Right cardiac atrium (tissue), 5 donors: ENCODE data around the gene ALB. TPM values are rescaled to one million over a fixed set of nuclear protein-coding genes. Genes with fewer than 3 reads are reported as not detected.
"Not testable (repeated sequence)": the region's sequence is repeated elsewhere in the genome, so short reads cannot be mapped to it uniquely, and the experiment has no call there.

Source experiments
- ATAC-seq, 2 donors: fragments of 200-7000 bp; cut with Tn5 transposase; one replicate each; pipeline versions ENCODE4 v1.8.0 to v1.9.1; 2020; ENCODE audit warnings: moderate library complexity in 2 of 2, mild to moderate bottlenecking in 1 of 2
- DNase-seq, 3 donors: peaks; one replicate each; pipeline ENCODE4 v3.0.0-alpha.2; 2020
- H3K27ac ChIP-seq: one replicate; pipeline ENCODE4 v1.5.1; 2013; ENCODE audit warnings: mild to moderate bottlenecking, low read length, control low read depth, moderate library complexity
- H3K27me3 ChIP-seq: one replicate; pipeline ENCODE4 v1.6.1; 2013; ENCODE audit not compliant: control insufficient read depth, insufficient read depth
- H3K4me1 ChIP-seq: one replicate; pipeline ENCODE4 v1.6.1; 2013; ENCODE audit warnings: low read length; ENCODE audit not compliant: control insufficient read depth, insufficient read depth
- H3K4me3 ChIP-seq: one replicate; pipeline ENCODE4 v1.5.1; 2013; ENCODE audit warnings: low read length, control low read depth
- H3K9me3 ChIP-seq: one replicate; pipeline ENCODE4 v1.6.1; 2013; ENCODE audit warnings: low read length; ENCODE audit not compliant: control insufficient read depth
- WGBS: extraction: QIAGEN DNeasy Blood & Tissue Kit; methylation state at CpG from one replicate; pipeline ENCODE4 v1.1.7; 2013; 5-methylcytosine and 5-hydroxymethylcytosine counted together
- intact Hi-C, 4 donors: fragments of 100-400 bp; cut with DNase I; formaldehyde crosslinking; loops; one replicate each; pipeline versions ENCODE4 v1.11.0 to v1.14.0; 2022 to 2023
- polyA plus RNA-seq: library from polyadenylated mRNA; stranded (reverse); fragments of 200-250 nt; gene quantifications from one replicate; pipeline ENCODE4 v1.2.3, GENCODE V29; 2013
- total RNA-seq, 4 donors: library from RNA; stranded (reverse); fragmentation: NEBNext Ultra II Directional; extraction: Animal tissue kit (Norgen Biotek cat#: 25700); gene quantifications; one replicate each; pipeline ENCODE4 v1.2.1, GENCODE V29; 2021
- donor health status: healthy with polysubstance abuse.
- donor health status: DM: no; HTN: yes; CAD: no.
- donor health status: DM: no; HTN: no; CAD: no.
- donor health status: DM: no; HTN: yes; CAD: no; lungs with severe emphysema.
- donor health status: DM: yes; HTN: yes; CAD: no.

The ALB gene
- total and polyA plus RNA-seq, 5 donors: 0.81 to 9.6 TPM; not detected in 3

- WGBS: 93% methylated on average over 2 of the region's 2 CpGs
- H3K4me3 ChIP-seq, DNase-seq, H3K27ac ChIP-seq, H3K4me1 ChIP-seq, H3K9me3 ChIP-seq, ATAC-seq, H3K27me3 ChIP-seq, intact Hi-C loops: not testable (repeated sequence)
Observed at GRCh38 chr4:73389663-73390062, 14.4 kb upstream of the ALB start.

- H3K27ac ChIP-seq: no peak overlapping the region
- no peak for DNase-seq
- no peaks in the 10 kb centered on the region for H3K9me3 ChIP-seq
- no peak overlapping the region for H3K4me3 ChIP-seq
- H3K27me3 ChIP-seq: no peaks in the 10 kb centered on the region
- H3K4me1 ChIP-seq: no peaks in the 10 kb centered on the region
- ATAC-seq: no peak
- intact Hi-C loops: no loop called here
Observed at GRCh38 chr4:73391774-73392173, 12.3 kb upstream of the ALB start.

DNA sequence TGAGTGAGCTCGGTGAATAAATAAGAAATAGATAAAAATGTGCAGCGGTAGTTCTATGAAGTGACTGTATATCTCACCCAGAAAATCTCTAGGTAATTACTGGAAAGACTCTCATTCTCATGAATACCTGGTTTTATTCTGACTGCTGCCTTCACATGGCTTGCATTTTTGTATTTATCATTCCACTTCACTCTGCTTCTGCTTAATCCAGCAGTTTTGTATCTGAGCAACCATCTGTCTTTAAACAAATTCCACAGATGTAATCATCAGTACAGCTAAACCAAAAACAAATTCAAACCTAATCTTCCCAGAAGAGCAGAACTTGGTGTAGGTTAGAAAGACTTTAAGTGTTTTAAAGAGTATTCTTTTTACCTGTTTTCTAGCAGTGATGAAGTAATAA is 11.2 kb upstream of the ALB start:
- Histone ChIP-seq H3K27me3 (no peaks in the 10 kb centered on the region), H3K9me3 (no peaks in the 10 kb centered on the region), H3K4me3 (no peak overlapping the region), H3K4me1 (no peaks in the 10 kb centered on the region), H3K27ac (no peak overlapping the region)
- intact Hi-C loops: no loop called here
- WGBS: 83% methylated on average over 2 of the region's 2 CpGs
- ATAC-seq (no peak), DNase-seq (no peak)

DNA sequence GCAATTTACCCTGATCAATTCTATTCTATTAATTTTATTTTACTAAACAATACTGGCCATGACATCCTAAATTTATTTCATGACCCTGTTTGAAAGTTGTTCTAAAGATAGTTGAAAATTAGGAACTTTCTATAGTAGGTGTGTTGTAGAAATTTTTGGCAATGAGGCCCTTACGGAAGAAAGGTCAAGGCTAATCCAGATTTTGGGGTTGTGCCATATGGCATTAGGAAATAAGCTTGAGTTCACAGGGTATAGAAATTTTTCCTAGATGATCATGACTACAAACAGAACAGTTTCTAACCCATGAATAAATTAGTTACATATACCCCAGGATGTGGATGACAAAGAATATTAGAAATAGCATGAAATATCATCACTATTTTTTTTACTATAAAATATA is 7.8 kb upstream of the ALB start:
- no peak overlapping the region for H3K4me3 ChIP-seq
- H3K4me1 ChIP-seq: no peaks in the 10 kb centered on the region
- DNase-seq (no peak), ATAC-seq (no peak)
- intact Hi-C loops: no loop called here
- H3K9me3 ChIP-seq: no peaks in the 10 kb centered on the region
- no peak overlapping the region for H3K27ac ChIP-seq
- no peaks in the 10 kb centered on the region for H3K27me3 ChIP-seq
- WGBS: 89% methylated on average over 1 of the region's 1 CpG

GRCh38 chr4:73396993-73397972 is 6.8 kb upstream of the ALB start:
- 84% methylated on average over 5 of the region's 5 CpGs for WGBS
- ATAC-seq (no peak), DNase-seq (no peak)
- Histone ChIP-seq H3K27ac (no peak overlapping the region), H3K4me3 (no peak overlapping the region), H3K4me1 (no peaks in the 10 kb centered on the region), H3K9me3 (no peaks in the 10 kb centered on the region), H3K27me3 (no peaks in the 10 kb centered on the region)
- intact Hi-C loops: no loop called here

GRCh38 chr4:73401412-73401811 is 2.7 kb upstream of the ALB start:
- WGBS: 79% methylated on average over 2 of the region's 2 CpGs
- H3K27ac ChIP-seq: no peak overlapping the region
- intact Hi-C loops: no loop called here
- H3K4me3 ChIP-seq: no peak overlapping the region
- H3K4me1 ChIP-seq: no peaks in the 10 kb centered on the region
- no peaks in the 10 kb centered on the region for H3K9me3 ChIP-seq
- ATAC-seq (no peak), DNase-seq (no peak)
- H3K27me3 ChIP-seq: no peaks in the 10 kb centered on the region

DNA sequence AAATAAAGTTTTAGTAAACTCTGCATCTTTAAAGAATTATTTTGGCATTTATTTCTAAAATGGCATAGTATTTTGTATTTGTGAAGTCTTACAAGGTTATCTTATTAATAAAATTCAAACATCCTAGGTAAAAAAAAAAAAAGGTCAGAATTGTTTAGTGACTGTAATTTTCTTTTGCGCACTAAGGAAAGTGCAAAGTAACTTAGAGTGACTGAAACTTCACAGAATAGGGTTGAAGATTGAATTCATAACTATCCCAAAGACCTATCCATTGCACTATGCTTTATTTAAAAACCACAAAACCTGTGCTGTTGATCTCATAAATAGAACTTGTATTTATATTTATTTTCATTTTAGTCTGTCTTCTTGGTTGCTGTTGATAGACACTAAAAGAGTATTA is 370 bp downstream of the ALB start:
- intact Hi-C loops: no loop called here

GRCh38 chr4:73405138-73405537 is 1.1 kb downstream of the ALB start:
- Histone ChIP-seq H3K4me1 (no peaks in the 10 kb centered on the region), H3K4me3 (no peak overlapping the region), H3K27me3 (no peaks in the 10 kb centered on the region), H3K27ac (no peak overlapping the region), H3K9me3 (no peaks in the 10 kb centered on the region)
- no peak for ATAC-seq
- 88% methylated on average over 2 of the region's 2 CpGs for WGBS
- DNase-seq: no peak
- intact Hi-C loops: no loop called here

More for the DNA sequence above, 370 bp downstream of the ALB start:
- Histone ChIP-seq H3K27me3 (no peaks in the 10 kb centered on the region), H3K4me1 (no peaks in the 10 kb centered on the region), H3K4me3 (no peak overlapping the region), H3K27ac (no peak overlapping the region), H3K9me3 (no peaks in the 10 kb centered on the region)
- DNase-seq (no peak), ATAC-seq (no peak)
- 95% methylated on average over 1 of the region's 1 CpG for WGBS

GRCh38 chr4:73406548-73406875 is 2.4 kb downstream of the ALB start:
- no peak overlapping the region for H3K4me3 ChIP-seq
- H3K27me3 ChIP-seq: no peaks in the 10 kb centered on the region
- intact Hi-C loops: no loop called here
- no peak overlapping the region for H3K27ac ChIP-seq
- H3K4me1 ChIP-seq: no peaks in the 10 kb centered on the region
- H3K9me3 ChIP-seq: no peaks in the 10 kb centered on the region
- WGBS: 99% methylated on average over 1 of the region's 1 CpG
- DNase-seq (no peak), ATAC-seq (no peak)

GRCh38 chr4:73407227-73407673 is 3.2 kb downstream of the ALB start:
- intact Hi-C loops: no loop called here
- no peak for ATAC-seq
- no peaks in the 10 kb centered on the region for H3K4me1 ChIP-seq
- no peak for DNase-seq
- WGBS: 87% methylated on average over 2 of the region's 2 CpGs
- H3K9me3 ChIP-seq: no peaks in the 10 kb centered on the region
- no peak overlapping the region for H3K27ac ChIP-seq
- H3K27me3 ChIP-seq: no peaks in the 10 kb centered on the region
- H3K4me3 ChIP-seq: no peak overlapping the region

- no peak for ATAC-seq
- intact Hi-C loops: no loop called here
- Histone ChIP-seq H3K4me1 (no peaks in the 10 kb centered on the region), H3K9me3 (no peaks in the 10 kb centered on the region), H3K4me3 (no peak overlapping the region), H3K27ac (no peak overlapping the region), H3K27me3 (no peaks in the 10 kb centered on the region)
- 78% methylated on average over 4 of the region's 4 CpGs for WGBS
- no peak for DNase-seq
Observed at GRCh38 chr4:73408181-73408867, 4.2 kb downstream of the ALB start.
